ENCODE data around the gene WNT16. TPM values are rescaled to one million over a fixed set of nuclear protein-coding genes. Genes with fewer than 3 reads are reported as not detected.

WNT16 gene
- total RNA-seq, 4 donors from 2014 or later = not detected

DNA sequence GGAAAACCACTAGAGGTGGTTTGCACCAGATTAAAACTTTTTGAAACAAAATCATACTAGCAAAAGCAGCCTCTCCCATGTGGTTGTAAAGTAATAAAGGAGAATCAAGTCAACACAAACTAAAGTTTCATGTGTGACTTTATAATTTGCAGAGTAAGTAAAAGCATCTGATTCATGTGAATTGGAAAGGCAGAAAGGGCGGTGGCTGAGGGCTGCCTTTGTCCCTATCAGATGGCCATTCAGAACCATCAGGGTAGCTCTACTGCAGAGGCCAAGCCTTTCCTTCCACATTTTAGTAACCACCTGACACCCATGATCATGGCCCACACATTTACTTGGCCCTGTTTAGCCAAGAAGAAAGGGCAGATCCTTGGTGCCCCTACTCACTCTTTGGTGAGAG lies 15.7 kb downstream of the WNT16 start:
- no peak overlapping the region for H3K4me3 ChIP-seq (replicated peaks in 1 of 3)
- 90 to 97% methylated on average over 1 of the region's 1 CpG for WGBS, 2 donors

DNA sequence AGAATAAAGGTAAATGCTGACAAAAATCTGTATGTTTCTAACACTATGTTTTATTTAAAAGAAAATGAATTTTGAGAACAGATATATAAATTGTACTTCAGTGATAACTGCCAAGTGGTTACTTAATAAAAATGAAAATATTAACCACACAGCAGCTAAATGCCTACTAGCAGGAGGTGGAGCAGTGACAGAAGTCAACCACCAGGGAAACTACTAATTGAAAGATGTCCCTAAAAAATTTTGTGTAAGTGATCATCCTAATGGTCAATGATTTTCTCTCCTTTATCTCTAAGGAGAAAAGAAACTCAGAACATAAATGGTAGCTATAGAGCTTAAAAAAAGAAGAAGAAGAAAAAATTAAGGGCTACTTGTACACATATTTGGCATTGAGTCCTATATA lies 22.9 kb downstream of the WNT16 start:
- DNase-seq = no peak
- no peak overlapping the region for H3K27ac ChIP-seq
- no peaks in the 10 kb centered on the region for H3K27me3 ChIP-seq
- peaks cover 0 to 18% of the 10 kb centered on the region in 2 donors for H3K36me3 ChIP-seq
- no peak for TF ChIP-seq POLR2A (IDR thresholded peaks at IDR 0.05)
- TF ChIP-seq, protein P1, sequence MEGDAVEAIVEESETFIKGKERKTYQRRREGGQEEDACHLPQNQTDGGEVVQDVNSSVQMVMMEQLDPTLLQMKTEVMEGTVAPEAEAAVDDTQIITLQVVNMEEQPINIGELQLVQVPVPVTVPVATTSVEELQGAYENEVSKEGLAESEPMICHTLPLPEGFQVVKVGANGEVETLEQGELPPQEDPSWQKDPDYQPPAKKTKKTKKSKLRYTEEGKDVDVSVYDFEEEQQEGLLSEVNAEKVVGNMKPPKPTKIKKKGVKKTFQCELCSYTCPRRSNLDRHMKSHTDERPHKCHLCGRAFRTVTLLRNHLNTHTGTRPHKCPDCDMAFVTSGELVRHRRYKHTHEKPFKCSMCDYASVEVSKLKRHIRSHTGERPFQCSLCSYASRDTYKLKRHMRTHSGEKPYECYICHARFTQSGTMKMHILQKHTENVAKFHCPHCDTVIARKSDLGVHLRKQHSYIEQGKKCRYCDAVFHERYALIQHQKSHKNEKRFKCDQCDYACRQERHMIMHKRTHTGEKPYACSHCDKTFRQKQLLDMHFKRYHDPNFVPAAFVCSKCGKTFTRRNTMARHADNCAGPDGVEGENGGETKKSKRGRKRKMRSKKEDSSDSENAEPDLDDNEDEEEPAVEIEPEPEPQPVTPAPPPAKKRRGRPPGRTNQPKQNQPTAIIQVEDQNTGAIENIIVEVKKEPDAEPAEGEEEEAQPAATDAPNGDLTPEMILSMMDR (IDR thresholded peaks at IDR 0.05) = no peak
- intact Hi-C loops (cut with DNase I) = no loop called here
- no peaks in the 10 kb centered on the region for H3K9me3 ChIP-seq
- no peaks in the 10 kb centered on the region for H3K4me1 ChIP-seq
- no peak overlapping the region for H3K4me3 ChIP-seq (replicated peaks in 1 of 3)

More for the DNA sequence above, 15.7 kb downstream of the WNT16 start:
- Histone ChIP-seq H3K4me1 (no peaks in the 10 kb centered on the region), H3K36me3 (peaks cover 0 to 2% of the 10 kb centered on the region in 2 donors), H3K9me3 (no peaks in the 10 kb centered on the region), H3K27ac (no peak overlapping the region), H3K27me3 (no peaks in the 10 kb centered on the region)
- TF ChIP-seq, protein P1 (IDR thresholded peaks at IDR 0.05) = no peak
- TF ChIP-seq POLR2A (IDR thresholded peaks at IDR 0.05) = no peak
- DNase-seq = no peak
- intact Hi-C loops (cut with DNase I) = no loop called here

DNA sequence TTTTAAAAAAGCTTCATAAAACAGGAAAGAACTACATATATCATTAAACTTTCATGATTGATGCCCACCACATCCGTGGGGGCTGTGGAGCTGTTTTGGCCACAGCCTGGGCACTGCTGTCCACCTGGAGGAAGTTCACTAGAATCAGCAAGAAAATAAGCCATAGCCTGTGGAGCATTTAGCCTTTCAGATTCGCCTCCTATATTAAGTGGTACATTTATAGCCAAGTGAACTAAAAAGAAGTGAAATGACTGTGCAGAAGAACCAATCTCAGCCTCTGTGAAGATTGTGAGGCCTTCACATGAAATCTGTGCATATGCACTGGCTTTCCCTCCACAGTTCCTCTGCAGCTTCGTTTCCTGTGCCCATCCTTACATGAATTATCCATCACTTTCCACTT lies 23.5 kb downstream of the WNT16 start:
- Histone ChIP-seq H3K27me3 (no peaks in the 10 kb centered on the region), H3K4me1 (no peaks in the 10 kb centered on the region), H3K27ac (no peak overlapping the region), H3K4me3 (replicated peaks in 1 of 3) (no peak overlapping the region), H3K36me3 (peaks cover 4 to 19% of the 10 kb centered on the region in 2 donors), H3K9me3 (no peaks in the 10 kb centered on the region)
- WGBS, 2 donors = 60 to 62% methylated on average over 3 of the region's 3 CpGs
- no peak for DNase-seq
- intact Hi-C loops (cut with DNase I) = no loop called here
- TF ChIP-seq, protein P1 (IDR thresholded peaks at IDR 0.05) = no peak
- TF ChIP-seq POLR2A (IDR thresholded peaks at IDR 0.05) = no peak

DNA sequence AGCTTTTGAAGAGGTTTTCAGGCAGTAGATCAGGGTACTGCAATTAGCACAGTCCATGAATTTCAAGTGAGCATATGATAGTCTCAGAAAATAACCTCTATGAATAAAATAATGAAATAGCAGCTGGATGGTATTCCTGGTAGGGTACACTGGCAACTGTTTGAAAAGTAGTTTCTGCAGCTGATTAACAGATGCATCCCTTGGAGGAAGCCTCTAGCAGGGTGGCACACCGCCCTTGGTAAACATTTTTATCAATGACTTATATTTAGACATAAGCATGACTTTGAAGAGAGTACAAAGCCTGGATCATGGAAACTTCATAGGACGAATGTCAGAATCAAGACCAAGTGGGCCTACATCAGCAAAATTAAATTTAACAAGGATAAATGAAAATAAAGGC lies 26.8 kb downstream of the WNT16 start:
- H3K36me3 ChIP-seq = peaks cover 16 to 32% of the 10 kb centered on the region in 2 donors
- TF ChIP-seq POLR2A (IDR thresholded peaks at IDR 0.05) = no peak
- TF ChIP-seq, protein P1 (IDR thresholded peaks at IDR 0.05) = no peak
- H3K27me3 ChIP-seq = no peaks in the 10 kb centered on the region
- no peaks in the 10 kb centered on the region for H3K9me3 ChIP-seq
- DNase-seq = no peak
- 97 to 99% methylated on average over 2 of the region's 2 CpGs for WGBS, 2 donors
- no peak overlapping the region for H3K4me3 ChIP-seq (replicated peaks in 1 of 3)
- intact Hi-C loops (cut with DNase I) = no loop called here
- H3K27ac ChIP-seq = no peak overlapping the region
- no peaks in the 10 kb centered on the region for H3K4me1 ChIP-seq

DNA sequence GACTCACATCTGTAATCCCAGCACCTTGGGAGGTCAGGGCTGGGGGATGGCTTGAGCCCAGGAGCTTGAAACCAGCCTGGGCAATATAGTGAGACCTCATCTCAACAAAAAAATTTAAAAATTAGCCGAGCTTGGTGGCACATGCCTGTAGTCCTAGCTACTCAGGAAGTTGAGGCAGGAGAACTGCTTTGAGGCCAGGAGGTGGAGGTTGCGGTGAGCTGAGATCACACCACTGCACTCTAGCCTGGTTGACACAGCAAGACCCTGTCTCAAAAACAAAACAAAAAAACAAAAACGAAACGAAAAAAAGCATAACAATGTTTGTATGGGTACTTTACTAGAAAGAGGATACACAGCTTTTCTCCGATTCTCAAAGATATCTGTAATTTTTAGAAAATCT lies 31.8 kb downstream of the WNT16 start:
- H3K9me3 ChIP-seq = no peaks in the 10 kb centered on the region
- intact Hi-C loops (cut with DNase I) = no loop called here
- TF ChIP-seq, protein P1 (IDR thresholded peaks at IDR 0.05) = no peak
- no peak for TF ChIP-seq POLR2A (IDR thresholded peaks at IDR 0.05)
- no peak for DNase-seq
- no peaks in the 10 kb centered on the region for H3K4me1 ChIP-seq
- H3K27ac ChIP-seq = no peak overlapping the region
- H3K36me3 ChIP-seq = peaks cover 22 to 29% of the 10 kb centered on the region in 2 donors
- no peak overlapping the region for H3K4me3 ChIP-seq (replicated peaks in 1 of 3)
- 85 to 95% methylated on average over 5 of the region's 5 CpGs for WGBS, 2 donors
- no peaks in the 10 kb centered on the region for H3K27me3 ChIP-seq

Measured in thyroid gland (tissue), 4 donors.